CD4-positive, CD25-positive, alpha-beta regulatory T cell (primary cell): Measurements from ENCODE around the gene ZNF423. TPM values are rescaled to one million over a fixed set of nuclear protein-coding genes. Genes with fewer than 3 reads are reported as not detected.

Experiments used
- ATAC-seq, 2 donors: fragments of 150-1000 bp; cut with Tn5 transposase; one replicate each; pipeline ENCODE4 v1.10.0; 2021; ENCODE audit warnings: low read depth in 2 of 2, moderate number of reproducible peaks in 2 of 2, moderate library complexity in 1 of 2
- DNase-seq, 3 donors: peaks; one replicate each; pipeline versions ENCODE4 v3.0.0 to v3.0.0-alpha.2; 2012 to 2022; ENCODE audit warnings: mixed read lengths in 1 of 3
- H3K27ac ChIP-seq: one replicate; pipeline ENCODE4 v1.7.0; 2013; ENCODE audit warnings: mild to moderate bottlenecking, low read length; ENCODE audit not compliant: insufficient read depth, poor library complexity, severe bottlenecking
- H3K27me3 ChIP-seq: one replicate; pipeline ENCODE4 v1.7.0; 2013; ENCODE audit warnings: low read length; ENCODE audit not compliant: control insufficient read depth, insufficient read depth
- H3K36me3 ChIP-seq: one replicate; pipeline ENCODE4 v1.7.0; 2013; ENCODE audit warnings: mild to moderate bottlenecking, low read length, moderate library complexity; ENCODE audit not compliant: control insufficient read depth, insufficient read depth
- H3K4me1 ChIP-seq: 2 replicates; pipeline ENCODE4 v1.7.0; 2013; ENCODE audit warnings: mild to moderate bottlenecking, low read length; ENCODE audit not compliant: insufficient read depth, control insufficient read depth, poor library complexity, severe bottlenecking
- H3K4me3 ChIP-seq: one replicate; pipeline ENCODE4 v1.7.0; 2013; ENCODE audit warnings: low read depth, mild to moderate bottlenecking, low read length, moderate library complexity
- H3K9me3 ChIP-seq, 2 experiments: 1 replicate in 1 of 2; 2 replicates in 1 of 2; pipeline ENCODE4 v1.7.0; 2013; ENCODE audit warnings: low read length in 2 of 2, mild to moderate bottlenecking in 1 of 2, moderate library complexity in 1 of 2; ENCODE audit not compliant: control insufficient read depth in 2 of 2
- H3K27ac Mint-ChIP-seq, 3 donors: one replicate each; pipeline ENCODE4 v1.8.0; 2020 to 2022; ENCODE audit warnings: mild to moderate bottlenecking in 3 of 3, mixed read lengths in 3 of 3, moderate library complexity in 2 of 3
- H3K27me3 Mint-ChIP-seq: one replicate; pipeline ENCODE4 v1.8.0; 2022; ENCODE audit warnings: mild to moderate bottlenecking, mixed read lengths
- H3K36me3 Mint-ChIP-seq: one replicate; pipeline ENCODE4 v1.8.0; 2020; ENCODE audit warnings: mixed read lengths
- H3K4me1 Mint-ChIP-seq, 4 donors: one replicate each; pipeline ENCODE4 v1.8.0; 2020 to 2022; ENCODE audit warnings: mixed read lengths in 4 of 4, mild to moderate bottlenecking in 1 of 4
- H3K4me3 Mint-ChIP-seq, 4 donors: one replicate each; pipeline ENCODE4 v1.8.0; 2020 to 2022; ENCODE audit warnings: mild to moderate bottlenecking in 4 of 4, mixed read lengths in 4 of 4, moderate library complexity in 3 of 4
- H3K9me3 Mint-ChIP-seq, 7 donors: one replicate each; pipeline ENCODE4 v1.8.0; 2020 to 2022; ENCODE audit warnings: mixed read lengths in 7 of 7, mild to moderate bottlenecking in 3 of 7, moderate library complexity in 2 of 7
- polyA plus RNA-seq, 4 donors: library from polyadenylated mRNA; unstranded; fragments of 300-500 nt; fragmentation: Illumina TruSeq; gene quantifications; one replicate each; pipeline ENCODE4 v1.2.3, GENCODE V29; 2021
- total RNA-seq: library from RNA; stranded (reverse); gene quantifications from one replicate; pipeline ENCODE4 v1.2.3, GENCODE V29; 2022

The ZNF423 gene
- total and polyA plus RNA-seq, 5 donors from 2014 or later: 0.05 TPM; not detected in 4

DNA sequence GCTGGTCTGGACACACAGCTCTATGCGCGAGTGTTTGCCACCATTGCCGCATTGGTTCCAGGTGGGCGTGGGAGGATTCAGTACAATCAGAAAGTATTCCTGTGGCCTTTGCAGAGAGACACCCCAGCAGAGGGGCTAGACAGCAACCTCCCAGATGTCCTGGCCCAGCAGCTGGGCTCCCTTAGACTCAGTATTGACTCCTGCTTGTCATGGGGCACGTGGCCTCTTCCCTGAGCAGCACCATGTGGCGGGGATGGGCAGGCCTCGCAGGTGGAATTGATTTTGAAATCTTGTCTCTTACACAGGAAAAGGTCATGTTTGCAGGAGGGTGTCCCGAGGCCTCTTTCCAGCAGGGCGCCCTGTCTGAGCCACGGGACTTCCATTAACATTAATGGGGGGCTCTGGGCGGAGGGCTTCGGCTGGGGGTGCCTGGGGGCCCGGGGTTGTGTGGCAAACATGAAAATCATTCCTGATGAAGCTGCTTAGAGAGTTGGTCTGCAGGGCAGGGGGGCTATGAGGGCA is 385.9 kb downstream of the ZNF423 start:
- H3K9me3 ChIP-seq: no peaks in the 10 kb centered on the region
- no peak overlapping the region for H3K27ac Mint-ChIP-seq
- H3K36me3 ChIP-seq: no peaks in the 10 kb centered on the region
- no peak overlapping the region for H3K4me3 ChIP-seq
- peaks cover 0 to 15% (median 0%) of the 10 kb centered on the region in 4 donors for H3K4me1 Mint-ChIP-seq
- peaks cover under 1% of the 10 kb centered on the region for H3K4me1 ChIP-seq
- no peak for DNase-seq
- peaks cover 8% of the 10 kb centered on the region for H3K27me3 Mint-ChIP-seq
- no peaks in the 10 kb centered on the region for H3K36me3 Mint-ChIP-seq
- no peak overlapping the region for H3K27ac ChIP-seq
- H3K27me3 ChIP-seq: no peaks in the 10 kb centered on the region
- no peak overlapping the region for H3K4me3 Mint-ChIP-seq
- H3K9me3 Mint-ChIP-seq: peaks cover 0 to 2% (median 0%) of the 10 kb centered on the region in 7 donors
- ATAC-seq: no peak

DNA sequence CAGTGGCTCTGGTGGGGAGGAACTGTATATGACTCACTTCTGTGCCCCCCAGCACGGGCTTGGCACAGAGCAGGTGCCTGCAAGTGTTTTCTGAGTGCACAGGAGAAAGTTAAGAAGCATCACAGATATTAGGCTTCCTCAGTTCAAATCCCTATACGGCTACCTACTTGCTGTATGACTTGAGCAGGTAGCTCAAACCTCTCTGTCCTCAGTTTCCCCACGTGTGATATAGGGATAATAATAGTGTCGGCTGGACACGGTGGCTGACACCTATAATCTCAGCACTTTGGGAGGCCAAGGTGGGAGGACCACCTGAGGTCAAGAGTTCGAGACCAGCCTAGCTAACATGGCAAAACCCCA is 386.6 kb downstream of the ZNF423 start:
- no peak overlapping the region for H3K27ac ChIP-seq
- H3K9me3 Mint-ChIP-seq: peaks cover 0 to 2% (median 0%) of the 10 kb centered on the region in 7 donors
- DNase-seq (no peak), ATAC-seq (no peak)
- H3K9me3 ChIP-seq: no peaks in the 10 kb centered on the region
- H3K27me3 Mint-ChIP-seq: peaks cover 8% of the 10 kb centered on the region
- H3K4me3 ChIP-seq: no peak overlapping the region
- H3K27ac Mint-ChIP-seq: no peak overlapping the region
- no peak overlapping the region for H3K4me3 Mint-ChIP-seq
- peaks cover 0 to 21% (median 4%) of the 10 kb centered on the region in 4 donors for H3K4me1 Mint-ChIP-seq
- no peaks in the 10 kb centered on the region for H3K36me3 Mint-ChIP-seq
- peaks cover 8% of the 10 kb centered on the region for H3K4me1 ChIP-seq
- no peaks in the 10 kb centered on the region for H3K27me3 ChIP-seq
- H3K36me3 ChIP-seq: no peaks in the 10 kb centered on the region

DNA sequence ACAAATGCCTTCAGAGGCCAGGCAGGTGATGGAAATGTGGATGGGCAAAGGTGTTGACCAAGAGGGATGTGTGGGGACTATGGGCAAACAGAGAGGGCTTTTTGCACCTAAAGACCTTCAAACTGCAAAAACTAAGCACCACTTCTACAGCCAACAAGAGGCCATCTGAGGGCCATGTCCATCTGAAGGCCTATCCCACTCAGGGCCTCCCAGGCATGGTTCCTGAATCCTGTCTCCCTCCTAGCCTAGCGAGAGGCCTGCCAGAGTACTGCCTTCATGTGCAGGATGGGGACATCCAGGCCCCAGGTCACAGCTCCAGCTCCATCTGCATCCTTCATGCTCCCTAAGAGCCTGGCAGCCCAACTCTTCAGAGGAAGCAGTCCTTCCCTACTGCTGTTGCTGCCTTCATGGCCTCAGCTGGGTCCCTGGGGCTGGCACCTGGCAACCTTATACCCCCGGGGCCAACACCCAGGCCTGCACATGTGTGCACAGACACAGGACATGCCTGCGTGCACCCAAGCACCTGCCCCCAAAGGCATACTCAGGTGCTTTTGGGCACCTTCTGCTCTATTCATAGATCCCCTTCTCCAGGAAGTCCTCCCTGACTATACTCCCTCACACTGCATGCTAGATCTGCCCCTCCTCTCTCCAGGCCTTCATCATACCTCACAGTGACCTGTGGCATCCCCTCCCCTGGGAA is 387.2 kb downstream of the ZNF423 start:
- ATAC-seq (peak in 1 of 2 donors; percentile 10), DNase-seq (no peak)
- Mint-ChIP-seq H3K36me3 (no peaks in the 10 kb centered on the region), H3K27me3 (peaks cover 8% of the 10 kb centered on the region), H3K9me3 (peaks cover 0 to 2% (median 0%) of the 10 kb centered on the region in 7 donors), H3K4me3 (no peak overlapping the region), H3K27ac (no peak overlapping the region), H3K4me1 (peaks cover 0 to 26% (median 8%) of the 10 kb centered on the region in 4 donors)
- H3K27me3 ChIP-seq: no peaks in the 10 kb centered on the region
- H3K36me3 ChIP-seq: no peaks in the 10 kb centered on the region
- no peak overlapping the region for H3K4me3 ChIP-seq
- no peak overlapping the region for H3K27ac ChIP-seq
- H3K4me1 ChIP-seq: peaks cover 13% of the 10 kb centered on the region
- H3K9me3 ChIP-seq: no peaks in the 10 kb centered on the region

DNA sequence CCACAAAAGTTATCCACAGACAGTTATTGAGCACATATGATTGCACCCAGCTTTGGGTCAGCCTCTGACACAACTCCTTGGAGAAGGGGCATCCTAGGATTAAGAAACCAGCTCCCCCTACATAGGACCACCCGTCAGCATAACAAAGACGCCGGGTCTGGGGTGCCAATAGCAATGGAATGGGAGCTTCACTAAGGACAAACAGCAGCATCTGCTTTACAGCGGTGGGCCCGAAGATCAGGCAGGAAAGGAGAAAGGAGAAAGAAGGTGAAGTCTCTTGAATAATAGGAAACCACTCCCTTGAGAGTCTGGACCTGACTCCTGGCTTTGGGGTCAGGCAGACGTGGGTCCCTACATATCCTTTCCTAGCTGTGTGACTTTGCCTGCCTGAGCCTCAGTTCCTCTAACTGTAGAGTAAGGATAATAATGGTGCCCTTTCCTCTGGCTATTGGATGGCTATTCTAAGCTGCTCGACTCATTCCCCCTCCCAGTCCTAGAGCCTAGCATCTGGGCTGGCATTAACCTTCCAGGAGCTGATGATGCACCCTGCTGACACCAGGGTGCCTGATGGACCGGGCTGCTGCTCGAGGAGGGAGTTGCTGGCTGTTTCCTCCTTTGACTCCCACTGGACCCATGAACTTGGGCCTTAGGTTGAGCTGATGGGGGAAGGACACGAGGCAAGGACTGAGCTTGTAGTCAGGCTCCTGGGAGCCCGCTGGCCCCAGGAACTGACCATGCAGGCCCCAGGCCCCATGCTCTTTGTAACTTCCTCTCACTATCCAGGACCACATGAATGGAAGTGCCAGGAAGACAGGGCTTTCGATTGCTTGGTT is 388.2 kb downstream of the ZNF423 start:
- Histone ChIP-seq H3K4me1 (peaks cover 23% of the 10 kb centered on the region), H3K27ac (no peak overlapping the region), H3K4me3 (no peak overlapping the region), H3K9me3 (no peaks in the 10 kb centered on the region), H3K27me3 (no peaks in the 10 kb centered on the region), H3K36me3 (no peaks in the 10 kb centered on the region)
- Mint-ChIP-seq H3K27ac (no peak overlapping the region), H3K9me3 (peaks cover 0 to 2% (median 0%) of the 10 kb centered on the region in 7 donors), H3K4me3 (no peak overlapping the region), H3K27me3 (peaks cover 5% of the 10 kb centered on the region), H3K36me3 (no peaks in the 10 kb centered on the region), H3K4me1 (peaks cover 0 to 36% (median 16%) of the 10 kb centered on the region in 4 donors)
- DNase-seq: no peak
- no peak for ATAC-seq

DNA sequence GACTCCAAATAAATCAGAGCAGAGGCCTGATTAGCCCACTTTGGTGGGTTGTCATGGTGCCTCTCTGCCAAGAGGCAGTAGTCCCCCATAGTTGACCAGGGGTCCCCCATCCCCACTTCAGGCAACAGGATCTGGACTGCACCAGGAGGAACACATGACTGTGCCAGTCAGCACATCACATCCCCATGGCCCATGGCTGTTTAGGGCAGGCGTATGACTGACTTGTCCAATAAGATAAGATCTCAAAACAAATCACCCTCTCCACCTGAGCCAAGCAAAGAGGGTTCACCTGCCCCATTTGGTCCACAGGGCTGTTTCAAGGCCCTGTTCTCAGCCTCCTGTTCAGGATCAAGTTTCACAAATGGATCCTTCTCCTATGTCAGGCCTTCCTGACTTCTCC is 389.0 kb downstream of the ZNF423 start:
- peaks cover 0 to 2% (median 0%) of the 10 kb centered on the region in 7 donors for H3K9me3 Mint-ChIP-seq
- Histone ChIP-seq H3K36me3 (no peaks in the 10 kb centered on the region), H3K27ac (no peak overlapping the region), H3K27me3 (no peaks in the 10 kb centered on the region), H3K4me3 (no peak overlapping the region), H3K9me3 (no peaks in the 10 kb centered on the region), H3K4me1 (peaks cover 24% of the 10 kb centered on the region)
- H3K27me3 Mint-ChIP-seq: peaks cover 5% of the 10 kb centered on the region
- no peak for ATAC-seq
- DNase-seq: no peak
- peaks cover 0 to 44% (median 22%) of the 10 kb centered on the region in 4 donors for H3K4me1 Mint-ChIP-seq
- peak overlapping the region in 1 of 3 donors; percentile 3 for H3K27ac Mint-ChIP-seq
- no peaks in the 10 kb centered on the region for H3K36me3 Mint-ChIP-seq
- no peak overlapping the region for H3K4me3 Mint-ChIP-seq

DNA sequence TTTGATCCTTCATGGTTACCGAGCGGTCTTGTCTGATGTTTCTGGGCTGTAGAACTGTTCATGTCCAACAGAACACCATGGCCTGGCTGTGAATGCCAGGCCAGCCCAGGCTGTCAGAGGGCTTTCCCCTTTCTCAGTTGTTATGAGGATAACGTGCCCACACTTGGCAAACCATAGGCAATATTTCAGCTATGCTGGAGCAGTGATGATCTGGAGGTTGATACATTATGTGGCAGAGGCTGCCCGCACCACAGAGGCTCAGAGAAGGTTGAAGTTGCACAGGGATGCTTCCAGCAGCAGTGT is 389.4 kb downstream of the ZNF423 start:
- no peak overlapping the region for H3K4me3 Mint-ChIP-seq
- ATAC-seq: no peak
- no peak for DNase-seq

DNA sequence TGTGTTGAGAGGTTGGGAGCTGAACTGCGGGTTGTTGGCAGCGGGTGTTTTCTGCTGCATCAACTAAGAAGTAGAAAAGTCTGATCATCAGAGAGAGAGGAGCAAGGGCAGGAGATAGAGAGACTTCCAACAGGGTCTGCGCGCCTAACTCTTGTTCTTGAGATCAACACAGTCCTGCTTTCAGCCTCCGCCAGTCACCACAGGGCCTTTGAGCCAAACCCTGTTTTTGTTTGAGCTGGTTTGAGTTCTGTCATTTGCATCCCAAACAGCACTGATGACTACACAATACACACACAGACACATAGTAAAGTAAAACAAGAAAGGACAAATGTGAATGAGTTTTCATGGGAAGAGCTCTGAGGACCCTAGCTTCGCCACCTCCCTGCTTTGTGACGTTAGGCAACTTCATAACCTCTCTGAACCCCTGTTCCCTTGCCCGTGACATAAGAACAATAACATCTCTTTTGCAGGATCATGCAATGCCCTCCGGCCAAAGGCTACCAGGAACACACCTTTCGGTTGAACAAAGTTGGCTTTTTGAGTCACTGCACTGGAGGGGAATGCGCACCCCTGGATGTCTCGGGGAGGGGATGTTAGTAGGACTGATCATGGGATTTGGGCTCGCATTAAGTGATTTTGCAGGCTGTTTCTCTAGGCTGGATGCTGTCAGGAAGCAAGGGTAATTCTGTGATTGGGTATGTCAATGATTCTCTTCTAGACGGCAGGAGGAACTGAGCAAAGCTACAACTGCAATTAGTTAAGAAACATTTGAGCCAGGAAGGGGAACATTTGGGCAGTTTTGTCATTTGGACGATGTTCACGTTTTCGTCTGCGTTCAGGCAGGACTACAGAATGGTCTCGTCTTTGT is 390.0 kb downstream of the ZNF423 start:
- no peak for DNase-seq
- Mint-ChIP-seq H3K4me3 (no peak overlapping the region), H3K9me3 (peaks cover 0 to 2% (median 0%) of the 10 kb centered on the region in 7 donors), H3K36me3 (no peaks in the 10 kb centered on the region), H3K27me3 (peaks cover 5% of the 10 kb centered on the region), H3K4me1 (peaks cover 0 to 49% (median 22%) of the 10 kb centered on the region in 4 donors), H3K27ac (peak overlapping the region; percentile 3 to 58 (median 57))
- no peaks in the 10 kb centered on the region for H3K27me3 ChIP-seq
- H3K9me3 ChIP-seq: no peaks in the 10 kb centered on the region
- H3K27ac ChIP-seq: no peak overlapping the region
- peaks cover 24% of the 10 kb centered on the region for H3K4me1 ChIP-seq
- H3K4me3 ChIP-seq: no peak overlapping the region
- no peaks in the 10 kb centered on the region for H3K36me3 ChIP-seq
- ATAC-seq: no peak

More for the DNA sequence above, 389.4 kb downstream of the ZNF423 start:
- peaks cover 0 to 2% (median 0%) of the 10 kb centered on the region in 7 donors for H3K9me3 Mint-ChIP-seq
- H3K27ac Mint-ChIP-seq: peak overlapping the region in 2 of 3 donors; percentile 3 to 43
- no peaks in the 10 kb centered on the region for H3K27me3 ChIP-seq
- peaks cover 5% of the 10 kb centered on the region for H3K27me3 Mint-ChIP-seq
- H3K4me1 ChIP-seq: peaks cover 24% of the 10 kb centered on the region
- H3K36me3 ChIP-seq: no peaks in the 10 kb centered on the region
- no peaks in the 10 kb centered on the region for H3K9me3 ChIP-seq
- H3K4me1 Mint-ChIP-seq: peaks cover 0 to 44% (median 22%) of the 10 kb centered on the region in 4 donors
- H3K4me3 ChIP-seq: no peak overlapping the region
- H3K27ac ChIP-seq: no peak overlapping the region
- no peaks in the 10 kb centered on the region for H3K36me3 Mint-ChIP-seq
